Measurements from ENCODE around the gene MAEA.
"Not testable (repeated sequence)": the region's sequence is repeated elsewhere in the genome, so short reads cannot be mapped to it uniquely, and the experiment has no call there.

The MAEA gene

GRCh38 chr4:1283711-1284110, 6.0 kb upstream of the MAEA start:
- no peak for DNase-seq

- no peak for DNase-seq
Observed at GRCh38 chr4:1285151-1285789, 4.4 kb upstream of the MAEA start.

GRCh38 chr4:1285790-1286553, 3.7 kb upstream of the MAEA start:
- DNase-seq = peak in 3 of 6 experiments; percentile 4 to 22 (median 22)

GRCh38 chr4:1288786-1289185, 905 bp upstream of the MAEA start:
- no peak for DNase-seq

GRCh38 chr4:1290165-1290977, 680 bp downstream of the MAEA start:
- DNase-seq = peak in 2 of 6 experiments; percentile 7 to 22

GRCh38 chr4:1291091-1291490, 1.4 kb downstream of the MAEA start:
- no peak for DNase-seq

- no peak for DNase-seq
Observed at GRCh38 chr4:1291996-1292702, 2.5 kb downstream of the MAEA start.

GRCh38 chr4:1292703-1293011, 3.0 kb downstream of the MAEA start:
- not testable (repeated sequence) for DNase-seq

GRCh38 chr4:1293531-1293941, 3.8 kb downstream of the MAEA start:
- no peak for DNase-seq

- DNase-seq = no peak
Observed at GRCh38 chr4:1293991-1294390, 4.3 kb downstream of the MAEA start.

- DNase-seq = no peak
Observed at GRCh38 chr4:1294424-1294823, 4.7 kb downstream of the MAEA start.

GRCh38 chr4:1294891-1295290, 5.2 kb downstream of the MAEA start:
- DNase-seq = no peak

- no peak for DNase-seq
Observed at GRCh38 chr4:1295405-1296055, 5.8 kb downstream of the MAEA start.

- no peak for DNase-seq
Observed at GRCh38 chr4:1296324-1297022, 6.8 kb downstream of the MAEA start.

GRCh38 chr4:1297023-1297395, 7.3 kb downstream of the MAEA start:
- DNase-seq = no peak

GRCh38 chr4:1297456-1298325, 8.0 kb downstream of the MAEA start:
- no peak for DNase-seq

- no peak for DNase-seq
Observed at GRCh38 chr4:1298461-1298860, 8.8 kb downstream of the MAEA start.

GRCh38 chr4:1299301-1299860, 9.7 kb downstream of the MAEA start:
- no peak for DNase-seq

GRCh38 chr4:1300466-1301455, 11.1 kb downstream of the MAEA start:
- no peak for DNase-seq

Data from stimulated activated naive CD4-positive, alpha-beta T cell (primary cell).